Activated CD8-positive, alpha-beta memory T cell treated with anti-CD3 and anti-CD28 coated beads, Interleukin-2, amount 50 U/mL, for 48 hours (primary cell): ENCODE measurements around the gene AASDH.

Experiments used
- DNase-seq: peaks from one replicate; pipeline ENCODE4 v3.0.0-alpha.2; 2020

AASDH gene

DNA sequence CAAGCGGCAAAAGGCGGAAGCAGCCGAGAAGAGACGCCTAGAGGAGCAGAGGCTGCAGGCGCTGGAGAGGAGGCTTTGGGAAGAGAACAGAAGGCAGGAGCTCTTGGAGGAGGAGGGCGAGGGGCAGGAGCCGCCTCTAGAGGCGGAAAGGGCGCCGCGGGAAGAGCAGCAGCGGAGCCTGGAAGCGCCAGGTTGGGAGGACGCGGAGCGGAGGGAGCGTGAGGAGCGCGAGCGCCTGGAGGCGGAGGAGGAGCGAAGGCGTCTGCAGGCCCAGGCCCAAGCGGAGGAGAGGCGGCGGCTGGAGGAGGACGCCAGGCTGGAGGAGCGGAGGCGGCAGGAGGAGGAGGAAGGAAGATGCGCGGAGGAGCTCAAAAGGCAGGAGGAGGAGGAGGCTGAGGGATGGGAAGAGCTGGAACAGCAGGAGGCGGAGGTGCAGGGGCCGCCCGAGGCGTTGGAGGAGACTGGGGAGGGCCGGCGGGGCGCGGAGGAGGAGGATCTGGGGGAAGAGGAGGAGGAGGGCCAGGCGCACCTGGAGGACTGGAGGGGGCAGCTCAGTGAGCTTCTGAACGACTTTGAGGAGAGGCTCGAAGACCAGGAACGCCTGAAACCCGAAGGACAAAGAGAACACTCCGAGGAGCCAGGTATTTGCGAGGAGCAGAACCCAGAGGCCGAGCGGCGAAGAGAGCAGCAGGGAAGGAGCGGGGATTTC, 72.9 kb downstream of the AASDH start:
- no peak for DNase-seq

DNA sequence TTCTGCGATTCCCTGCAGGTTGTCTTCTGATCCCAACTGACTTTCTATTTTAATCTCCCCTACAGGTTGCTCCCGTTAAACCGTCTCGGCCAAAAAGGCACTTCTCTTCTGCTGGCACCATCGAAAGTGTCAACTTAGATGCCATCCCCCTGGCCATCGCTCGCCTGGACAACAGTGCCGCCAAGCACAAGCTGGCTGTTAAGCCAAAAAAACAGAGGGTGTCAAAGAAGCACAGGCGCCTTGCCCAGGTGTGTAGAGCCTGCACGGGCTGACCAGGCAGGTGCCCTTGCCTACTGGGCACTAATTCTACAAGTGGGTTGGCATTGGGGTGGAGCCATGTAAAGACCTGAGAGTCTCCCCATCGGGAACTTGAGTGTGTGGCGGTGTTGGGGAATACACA, 74.2 kb downstream of the AASDH start:
- no peak for DNase-seq

DNA sequence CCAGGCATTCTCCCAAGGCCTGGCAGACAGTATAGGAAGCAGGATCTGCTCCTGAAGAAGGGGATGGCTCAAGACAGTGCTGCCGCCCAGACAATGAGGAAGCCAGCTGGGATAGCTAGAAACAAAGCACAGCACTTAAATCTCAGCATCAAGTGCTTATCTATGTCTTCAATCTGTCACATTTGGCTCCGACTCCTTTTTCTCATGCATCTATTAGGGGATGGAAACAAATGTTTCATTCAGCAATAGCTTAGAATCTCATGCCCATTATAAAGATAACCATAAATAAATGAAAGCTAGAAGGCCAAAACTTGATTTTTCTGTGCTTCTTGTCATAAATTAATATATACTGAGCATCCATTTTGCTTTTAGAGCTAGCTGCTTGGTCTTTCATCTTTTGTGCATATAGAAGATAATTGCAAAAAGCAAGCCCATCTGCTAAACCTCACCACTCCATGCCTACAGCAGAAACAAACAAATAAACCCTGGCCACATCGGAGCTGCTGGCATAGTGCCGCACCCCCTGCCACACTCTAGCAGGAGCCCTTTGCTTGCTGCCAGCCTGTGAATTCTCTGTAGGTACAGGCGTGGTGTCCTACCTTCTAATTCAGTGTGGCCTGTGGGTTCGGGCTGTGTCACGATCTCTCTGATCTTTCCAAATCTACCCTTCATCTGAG, 75.9 kb downstream of the AASDH start:
- no peak for DNase-seq

DNA sequence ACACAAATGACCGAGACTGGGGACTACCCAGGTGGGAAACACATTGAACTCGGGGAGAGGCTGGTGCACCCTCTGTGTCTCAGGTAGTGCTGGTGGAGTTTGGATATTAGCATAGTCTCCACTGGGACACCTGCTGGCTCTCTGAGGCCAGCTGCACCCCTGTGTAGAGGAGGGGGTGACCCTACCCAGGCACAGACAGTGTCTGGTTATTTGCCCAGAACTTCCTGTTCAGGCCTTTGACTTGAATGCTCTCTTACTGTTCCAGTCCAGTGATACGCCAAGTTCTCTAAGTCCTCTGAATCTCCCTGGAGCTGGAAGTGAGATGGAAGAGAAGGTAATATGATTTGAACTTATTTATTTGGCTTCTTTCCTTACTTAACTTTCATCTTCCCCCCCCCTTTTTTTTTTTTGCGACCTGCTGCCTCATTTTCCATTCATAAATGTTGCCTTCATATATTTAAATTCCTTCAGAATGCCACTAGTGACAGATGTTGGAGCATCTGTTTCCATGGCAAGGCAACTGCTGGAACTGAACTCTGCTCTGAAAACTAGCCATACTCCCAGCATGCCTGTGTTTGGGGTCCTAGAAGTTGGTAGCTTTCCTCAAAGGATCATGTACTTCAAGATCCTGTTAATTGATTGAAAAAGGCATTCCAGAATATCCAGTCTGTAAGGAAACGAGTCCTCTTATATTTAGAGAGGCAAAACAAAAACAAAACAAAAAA, 76.7 kb downstream of the AASDH start:
- no peak for DNase-seq

DNA sequence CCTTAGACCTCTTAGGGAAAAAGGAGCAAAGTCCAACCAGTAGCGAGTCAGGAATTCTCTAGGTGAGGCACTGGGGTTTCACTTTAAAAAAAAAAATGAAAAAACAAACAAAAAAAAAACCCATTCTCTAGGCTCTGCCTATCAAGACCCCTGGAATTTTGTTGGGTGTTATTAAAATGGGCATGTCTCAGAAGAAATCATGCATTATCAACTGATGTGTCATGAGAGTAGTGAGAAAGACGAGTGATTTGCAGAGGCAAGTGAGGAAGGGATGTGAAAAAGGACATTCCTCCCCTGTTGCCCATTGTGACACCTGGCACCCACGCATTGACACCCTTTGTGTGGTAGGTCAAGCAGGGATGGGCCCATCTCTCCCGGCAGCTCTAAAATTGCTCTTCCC, 78.9 kb downstream of the AASDH start:
- DNase-seq = no peak

DNA sequence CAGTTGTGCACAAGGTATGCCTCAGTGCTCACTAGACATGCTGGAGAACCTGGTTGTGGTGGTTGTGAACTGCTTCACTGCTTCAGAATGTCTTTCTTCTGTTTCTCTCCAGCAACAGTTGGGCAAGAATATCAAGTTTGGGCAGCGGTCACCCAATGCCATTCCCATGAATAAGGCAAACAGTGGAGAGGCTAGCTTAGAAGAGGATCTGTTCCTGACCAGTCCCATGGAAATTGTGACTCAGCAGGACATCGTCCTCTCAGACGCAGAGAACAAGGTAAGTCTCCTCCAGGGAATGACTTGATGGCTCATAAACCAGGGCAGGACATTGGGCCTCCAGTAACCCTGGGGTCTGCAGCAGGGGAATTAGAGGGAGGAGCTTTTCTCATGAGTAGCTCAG, 79.9 kb downstream of the AASDH start:
- DNase-seq = no peak

DNA sequence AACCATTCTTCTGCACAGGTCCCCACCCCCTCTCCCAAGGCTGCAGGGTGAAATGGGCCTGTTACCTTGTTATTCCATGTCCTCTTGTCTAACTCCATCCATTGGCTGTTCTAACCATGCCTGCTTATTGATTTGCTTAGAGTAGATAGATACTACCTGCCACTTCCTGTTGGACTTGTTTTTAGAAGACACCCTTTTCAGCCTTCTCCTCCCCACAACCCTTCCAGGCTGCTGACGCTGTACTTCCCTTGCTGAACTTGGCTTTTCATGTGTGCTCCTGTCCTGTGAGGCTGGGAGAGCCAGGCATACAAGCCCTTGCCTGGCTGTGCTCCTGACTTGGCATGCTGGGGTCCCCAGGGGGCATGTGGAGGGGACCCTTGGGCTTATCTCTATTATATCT, 81.9 kb downstream of the AASDH start:
- no peak for DNase-seq

DNA sequence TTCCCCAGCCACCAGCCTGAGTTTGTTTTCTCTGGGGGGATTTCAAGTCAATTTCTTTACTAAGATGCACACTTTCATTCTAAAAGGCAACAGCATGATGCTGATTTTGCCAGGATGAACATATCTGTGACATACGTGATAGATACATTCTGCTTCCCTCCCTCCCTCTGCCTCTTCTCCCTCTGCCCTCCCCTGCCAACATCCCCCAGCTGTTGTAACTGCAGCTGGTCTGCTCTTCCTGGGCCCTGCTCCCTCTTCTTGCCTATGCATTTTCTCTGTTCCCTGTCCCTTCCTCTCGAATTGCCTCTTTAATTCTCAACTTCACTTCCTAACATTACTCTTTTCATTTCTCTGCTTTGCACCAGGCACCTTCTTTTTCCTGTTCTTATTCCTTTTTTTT, 83.4 kb downstream of the AASDH start:
- DNase-seq = no peak

DNA sequence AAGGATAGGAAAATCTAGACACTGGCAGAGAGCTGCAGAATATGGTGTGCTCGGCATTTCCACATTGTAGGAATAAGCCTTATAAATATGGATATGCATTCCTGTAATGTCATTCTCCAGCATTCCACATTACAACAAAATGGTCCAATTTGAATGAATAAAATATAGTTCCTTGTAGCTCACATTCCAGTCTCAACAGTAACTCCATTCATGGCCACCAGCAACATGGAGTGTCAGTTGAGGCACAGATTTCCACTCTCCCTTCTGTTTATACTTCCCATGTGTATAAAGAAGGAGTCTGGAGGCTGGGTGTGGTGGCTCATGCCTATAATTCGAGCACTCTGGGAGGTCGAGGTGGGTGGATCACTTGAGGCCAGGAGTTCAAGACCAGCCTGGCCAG, 84.5 kb downstream of the AASDH start:
- no peak for DNase-seq

DNA sequence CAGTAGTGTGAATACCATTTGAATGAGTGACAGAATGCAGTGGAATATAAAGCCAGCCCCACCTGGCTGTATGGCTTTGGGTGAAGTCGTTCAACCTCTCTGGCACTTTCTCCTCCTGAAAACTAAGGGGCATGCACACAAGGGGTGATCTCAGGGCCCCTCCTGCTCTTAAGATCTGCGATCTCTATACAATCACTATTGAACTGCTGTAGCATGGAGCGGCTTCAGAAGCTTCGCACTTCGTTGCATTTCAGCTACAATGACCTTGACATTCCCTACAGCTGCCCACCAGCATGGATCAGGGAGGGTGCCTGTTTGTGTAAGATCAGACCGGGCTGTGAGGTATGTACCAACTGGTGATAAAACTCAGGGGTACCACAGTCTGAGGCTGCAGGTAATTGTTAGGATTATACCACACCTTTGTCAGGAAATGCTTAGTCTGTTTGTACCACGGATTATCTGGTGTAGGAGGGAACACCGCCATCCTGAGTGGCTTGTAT, 85.2 kb downstream of the AASDH start:
- DNase-seq = no peak

DNA sequence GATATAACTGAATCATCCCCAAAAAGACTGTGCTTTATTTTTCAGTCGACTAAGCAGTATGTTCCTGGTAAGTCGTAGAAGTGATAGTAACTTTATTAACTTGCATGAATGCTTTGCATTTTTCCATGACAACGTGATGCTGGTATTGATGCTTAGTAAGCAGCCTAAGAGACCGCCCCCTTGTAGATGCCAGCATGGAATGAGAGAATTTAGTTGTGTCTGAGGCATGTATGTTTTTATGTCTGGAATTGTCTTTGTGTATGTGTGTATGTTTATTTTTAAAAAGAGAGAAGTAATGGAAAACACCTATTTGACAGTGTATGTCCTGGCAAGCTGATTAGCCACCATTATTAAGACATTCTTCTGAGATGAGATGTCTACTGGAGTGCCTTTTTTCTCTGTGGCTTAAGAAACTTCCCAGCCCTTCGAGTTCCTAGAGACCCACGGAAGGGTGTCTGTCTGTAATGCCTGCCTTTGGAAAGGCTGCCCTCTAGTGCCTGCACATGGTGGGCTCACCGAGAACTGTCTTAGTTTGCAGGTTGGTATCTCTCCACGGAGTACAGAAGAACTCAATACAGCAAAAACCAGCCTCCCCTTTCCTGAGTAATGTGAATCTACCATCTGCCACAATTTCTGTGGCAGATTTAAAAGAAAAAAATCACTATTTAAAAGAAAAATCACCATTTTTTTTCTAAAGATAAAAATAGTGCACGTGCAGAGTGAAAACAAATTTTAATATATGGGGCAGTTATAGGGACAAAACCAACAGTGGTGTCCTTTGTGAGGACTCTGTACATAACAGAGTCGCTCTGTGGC, 85.9 kb downstream of the AASDH start:
- peak; percentile 58 for DNase-seq

DNA sequence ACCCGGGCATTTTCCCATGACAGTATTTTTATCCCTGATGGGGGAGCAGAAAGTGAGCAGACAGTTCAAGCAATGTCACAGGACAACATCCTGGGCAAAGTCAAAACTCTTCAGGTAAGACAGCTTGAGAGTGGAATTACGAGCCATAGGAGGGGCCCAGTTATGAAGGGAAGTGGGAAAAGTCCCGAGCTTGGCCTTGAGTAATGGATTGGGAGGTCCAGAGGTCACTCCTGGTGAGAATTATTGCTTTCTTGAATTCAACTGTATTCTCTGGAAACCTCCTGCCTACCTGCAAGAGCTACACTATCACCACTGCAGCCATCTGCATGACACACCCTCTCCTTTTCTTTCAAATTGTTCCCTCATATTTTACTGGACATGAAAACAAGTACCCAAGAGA, 89.1 kb downstream of the AASDH start:
- DNase-seq = no peak

DNA sequence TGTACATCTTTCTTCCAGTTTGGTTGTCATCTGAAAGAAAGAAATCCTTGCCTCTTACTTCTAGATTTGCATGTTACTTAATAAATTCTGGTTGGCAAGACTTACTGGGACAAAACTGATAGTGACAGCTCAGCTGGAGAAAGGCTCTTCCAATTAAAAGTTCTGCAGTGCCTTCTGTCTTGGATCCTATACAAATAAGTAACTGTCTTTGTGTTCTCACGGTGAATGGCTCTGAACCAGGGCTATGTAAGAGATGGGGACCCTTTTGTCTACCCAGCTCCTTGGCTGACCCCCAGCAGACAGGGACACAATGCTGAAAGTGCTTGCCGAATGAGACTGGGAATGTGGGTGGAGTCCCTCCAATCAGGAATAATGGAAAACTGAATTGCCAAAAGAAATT, 89.5 kb downstream of the AASDH start:
- DNase-seq = no peak

DNA sequence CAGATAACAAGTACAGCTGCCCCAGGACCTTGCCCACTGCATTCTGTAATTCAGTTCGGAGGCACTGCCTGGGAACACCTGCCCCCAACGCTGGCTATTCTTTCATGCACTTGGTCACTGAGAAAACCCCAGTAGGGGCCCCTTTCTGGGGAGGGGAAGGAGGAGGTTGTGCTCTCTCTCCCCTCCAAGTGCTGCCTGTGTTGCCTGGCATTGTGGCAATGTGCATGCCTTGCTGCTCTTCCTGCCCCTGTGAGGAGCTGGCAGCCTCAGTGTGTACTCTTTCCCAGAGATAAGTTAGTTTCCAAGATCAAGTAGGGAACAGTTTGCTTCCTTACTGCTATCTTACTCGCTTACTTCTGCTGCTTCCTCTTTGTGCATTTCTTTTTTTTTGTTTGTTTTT, 90.8 kb downstream of the AASDH start:
- DNase-seq = no peak

DNA sequence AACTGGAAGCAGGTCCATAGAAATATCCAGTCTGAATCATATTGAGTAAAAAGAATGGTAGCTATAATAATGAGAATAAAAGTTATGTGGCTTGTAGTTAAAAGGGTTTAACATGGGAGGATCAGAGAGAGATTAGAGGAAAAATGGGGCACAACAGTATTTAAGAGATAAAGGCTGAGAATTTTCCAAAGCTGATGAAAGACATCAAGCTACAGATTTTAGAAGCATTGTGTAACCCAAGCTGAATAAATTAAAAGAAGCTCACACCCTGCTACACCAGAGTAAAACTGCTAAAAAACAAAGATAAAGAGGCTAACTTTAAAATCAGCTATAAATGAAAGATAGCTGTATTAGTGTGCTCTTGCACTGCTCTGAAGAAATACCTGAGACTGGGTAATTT, 94.2 kb downstream of the AASDH start:
- no peak for DNase-seq

DNA sequence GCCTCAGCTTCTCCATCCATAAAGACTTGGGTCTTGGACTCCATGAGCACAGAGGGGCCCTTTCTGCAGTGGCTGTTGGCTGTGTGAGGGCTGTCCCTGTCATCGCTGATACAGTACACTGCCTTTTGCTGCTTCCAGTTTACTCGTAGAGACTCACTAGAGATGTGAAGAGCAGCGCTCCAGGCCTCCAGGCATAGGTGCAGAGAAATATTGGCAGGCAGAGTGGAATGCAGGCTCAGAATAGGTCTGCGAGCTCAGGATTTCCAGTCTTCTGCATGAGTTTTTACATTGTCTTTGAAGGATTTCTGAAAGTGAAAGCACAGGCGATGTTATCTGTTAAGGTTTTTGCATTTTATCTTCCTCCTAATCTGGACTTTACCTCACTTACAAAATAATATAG, 97.4 kb downstream of the AASDH start:
- DNase-seq = no peak

DNA sequence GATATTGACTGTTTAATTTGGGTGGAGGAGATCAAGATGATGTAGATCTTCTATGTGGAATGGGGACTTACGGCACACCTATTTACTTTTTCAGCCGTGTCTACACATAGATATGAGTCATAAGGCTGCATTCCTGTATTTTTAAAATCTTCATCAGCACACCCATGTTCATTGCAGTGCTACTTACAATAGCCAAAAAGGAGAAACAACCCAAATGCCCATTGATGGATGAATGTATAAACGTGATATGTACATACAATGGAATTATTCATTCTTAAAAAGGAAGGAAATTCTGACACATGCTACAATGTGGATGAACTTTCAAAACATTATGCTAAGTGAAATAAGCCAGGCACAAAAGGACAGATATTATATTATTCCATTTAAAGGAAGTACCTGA, 98.6 kb downstream of the AASDH start:
- DNase-seq = no peak
